GM12873 (cell line): ENCODE data around the gene CSGALNACT2.

Source experiments
- CTCF ChIP-seq: IDR thresholded peaks from 2 replicates; pipeline ENCODE4 v1.5.1; 2012; ENCODE audit warnings: low read depth, mild to moderate bottlenecking, moderate library complexity, low read length, control low read depth; ENCODE audit not compliant: insufficient read depth; ENCODE audit errors: missing control alignments

Gene CSGALNACT2

DNA sequence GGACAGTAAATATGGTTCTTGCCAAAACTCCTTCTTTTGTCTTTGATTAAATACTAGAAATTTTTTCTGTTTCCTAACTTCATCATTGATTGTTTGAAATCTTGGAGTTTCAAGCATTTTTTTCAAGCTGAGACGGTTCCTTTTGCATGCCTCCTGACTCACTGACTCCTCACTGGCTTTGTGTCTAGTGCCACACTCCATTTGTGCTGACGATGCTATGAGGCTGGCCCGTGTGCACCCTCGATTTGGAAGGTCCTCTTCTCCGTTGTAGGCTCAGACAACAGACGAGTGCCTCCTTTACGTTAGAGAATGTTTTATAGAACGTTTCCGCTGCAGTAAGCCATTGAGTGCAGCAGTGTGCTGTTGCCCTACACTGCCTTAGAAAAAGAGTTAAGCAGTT is 10.8 kb upstream of the CSGALNACT2 start:
- no peak for TF ChIP-seq CTCF

DNA sequence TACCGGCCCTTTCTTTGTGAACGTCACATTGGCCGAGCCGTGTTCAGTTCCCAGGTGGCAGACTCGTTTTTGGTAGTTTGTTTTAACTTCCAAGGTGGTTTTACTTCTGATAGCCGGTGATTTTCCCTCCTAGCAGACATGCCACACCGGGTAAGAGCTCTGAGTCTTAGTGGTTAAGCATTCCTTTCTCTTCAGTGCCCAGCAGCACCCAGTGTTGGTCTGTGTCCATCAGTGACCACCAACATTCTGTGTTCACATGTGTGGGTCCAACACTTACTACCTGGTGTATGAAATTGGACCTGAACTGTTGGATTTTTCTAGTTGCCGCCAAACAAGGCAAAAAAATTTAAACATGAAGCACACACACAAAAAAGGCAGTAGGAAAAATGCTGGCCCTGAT is 9.9 kb upstream of the CSGALNACT2 start:
- no peak for TF ChIP-seq CTCF

GRCh38 chr10:43128958-43129706 is 9.1 kb upstream of the CSGALNACT2 start:
- TF ChIP-seq CTCF = no peak

DNA sequence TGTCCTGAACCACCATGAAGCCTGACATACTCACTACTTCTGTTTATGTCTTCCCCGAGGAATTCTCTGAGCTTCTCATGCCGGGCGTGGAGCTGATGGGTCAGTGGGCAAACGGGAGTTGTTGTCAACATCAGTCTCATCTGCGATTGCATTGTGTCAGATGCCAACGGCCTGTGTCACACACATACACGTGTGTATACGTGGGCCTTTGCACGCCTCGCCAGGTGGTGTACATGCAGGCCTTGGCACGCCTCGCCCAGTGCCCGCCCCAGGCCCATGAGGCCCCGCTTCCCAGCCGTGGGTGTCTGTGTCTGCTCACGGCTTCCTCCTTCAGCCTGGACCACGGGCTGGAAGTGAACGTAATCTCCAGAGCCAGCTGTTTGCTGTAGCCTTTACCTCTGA is 7.5 kb upstream of the CSGALNACT2 start:
- no peak for TF ChIP-seq CTCF

DNA sequence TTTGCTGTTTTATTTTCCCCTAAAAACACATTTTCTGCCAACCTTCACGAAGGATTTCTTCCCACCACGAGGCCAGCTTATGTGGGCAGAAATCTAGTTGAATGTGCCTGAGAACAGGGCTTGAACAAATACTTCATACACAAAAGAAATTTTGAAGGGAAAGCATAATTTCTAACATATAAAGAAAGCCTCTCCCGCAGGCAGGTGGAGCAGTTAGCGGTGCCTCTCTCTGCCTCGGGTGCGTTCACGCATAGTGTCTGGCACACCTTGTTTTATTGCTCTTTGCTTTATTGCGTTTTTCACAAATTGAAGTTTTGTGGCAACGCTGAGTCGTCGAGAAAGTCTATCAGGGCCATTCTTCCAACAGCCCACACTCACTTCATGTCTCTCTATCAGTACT is 7.0 kb upstream of the CSGALNACT2 start:
- TF ChIP-seq CTCF = no peak

GRCh38 chr10:43131906-43132305 is 6.3 kb upstream of the CSGALNACT2 start:
- TF ChIP-seq CTCF = no peak

GRCh38 chr10:43132867-43133787 is 5.1 kb upstream of the CSGALNACT2 start:
- no peak for TF ChIP-seq CTCF
